CD14-positive monocyte (primary cell): Measurements from ENCODE around the gene CNOT4. TPM values are rescaled to one million over a fixed set of nuclear protein-coding genes. Genes with fewer than 3 reads are reported as not detected.

Source experiments
- DNase-seq, 3 donors: peaks; one replicate each; pipeline ENCODE4 v3.0.0-alpha.2; 2011 to 2022
- H2AFZ ChIP-seq: 2 replicates; pipeline ENCODE4 v1.6.0; 2012; ENCODE audit warnings: mild to moderate bottlenecking, low read depth, low read length, inconsistent platforms; ENCODE audit not compliant: insufficient read depth, poor library complexity, severe bottlenecking
- H3K27ac ChIP-seq, 2 donors: 1 replicate in 1 of 2; 2 replicates in 1 of 2; pipeline ENCODE4 v1.5.1; 2012 to 2013; ENCODE audit warnings: low read length in 2 of 2, control low read depth in 1 of 2, inconsistent platforms in 1 of 2, low read depth in 1 of 2, mild to moderate bottlenecking in 1 of 2
- H3K27me3 ChIP-seq, 2 donors: one replicate each; pipeline versions ENCODE4 v1.6.0 to v1.6.1; 2011 to 2013; ENCODE audit warnings: low read length in 2 of 2; ENCODE audit not compliant: control insufficient read depth in 2 of 2, insufficient read depth in 2 of 2
- H3K36me3 ChIP-seq, 2 donors: replicated peaks in 1 of 2; 1 replicate in 1 of 2; 2 replicates in 1 of 2; pipeline versions ENCODE4 v1.5.1 to v1.6.1; 2012 to 2013; ENCODE audit warnings: low read length in 2 of 2, control low read depth in 1 of 2, inconsistent platforms in 1 of 2, mild to moderate bottlenecking in 1 of 2; ENCODE audit not compliant: insufficient read depth in 2 of 2, control insufficient read depth in 1 of 2
- H3K4me1 ChIP-seq, 2 donors: 1 replicate in 1 of 2; 2 replicates in 1 of 2; pipeline versions ENCODE4 v1.5.1 to v1.6.1; 2012 to 2013; ENCODE audit warnings: low read length in 2 of 2, control low read depth in 1 of 2, inconsistent platforms in 1 of 2, mild to moderate bottlenecking in 1 of 2, moderate library complexity in 1 of 2; ENCODE audit not compliant: insufficient read depth in 2 of 2, control insufficient read depth in 1 of 2
- H3K4me2 ChIP-seq: replicated peaks from 2 replicates; pipeline ENCODE3; 2012; ENCODE audit warnings: low read length, moderate library complexity, mild to moderate bottlenecking; ENCODE audit not compliant: poor library complexity, severe bottlenecking; ENCODE audit errors: extremely low read depth
- H3K4me3 ChIP-seq, 3 experiments: fragments of 200-600 bp in 1 of 3; sonication (generic) in 1 of 3; replicated peaks in 1 of 3; 1 replicate in 2 of 3; 2 replicates in 1 of 3; pipeline ENCODE4 v1.5.1; 2011 to 2013; ENCODE audit warnings: low read length in 3 of 3, mild to moderate bottlenecking in 3 of 3, control low read depth in 2 of 3, low read depth in 2 of 3, inconsistent platforms in 1 of 3, moderate library complexity in 1 of 3
- H3K79me2 ChIP-seq: 2 replicates; pipeline ENCODE4 v1.6.0; 2012; ENCODE audit warnings: mild to moderate bottlenecking, control low read depth, inconsistent platforms, low read length, moderate library complexity; ENCODE audit not compliant: insufficient read depth
- H3K9ac ChIP-seq: 2 replicates; pipeline ENCODE4 v1.6.0; 2017; ENCODE audit warnings: low read length, mild to moderate bottlenecking; ENCODE audit not compliant: insufficient read depth, poor library complexity, severe bottlenecking
- H3K9me3 ChIP-seq, 2 donors: replicated peaks in 1 of 2; 1 replicate in 1 of 2; 2 replicates in 1 of 2; pipeline versions ENCODE4 v1.5.1 to v1.6.1; 2012 to 2013; ENCODE audit warnings: low read length in 2 of 2, control low read depth in 1 of 2; ENCODE audit not compliant: control insufficient read depth in 1 of 2, insufficient read depth in 1 of 2
- H4K20me1 ChIP-seq: 2 replicates; pipeline ENCODE4 v1.6.0; 2012; ENCODE audit warnings: mild to moderate bottlenecking, low read length, control low read depth, moderate library complexity; ENCODE audit not compliant: insufficient read depth
- H3K27ac Mint-ChIP-seq, 7 donors: one replicate each; pipeline ENCODE4 v1.8.0; 2020; ENCODE audit warnings: mild to moderate bottlenecking in 7 of 7, mixed read lengths in 7 of 7, moderate library complexity in 6 of 7, inconsistent platforms in 2 of 7
- H3K27me3 Mint-ChIP-seq, 3 donors: one replicate each; pipeline ENCODE4 v1.8.0; 2021 to 2022; ENCODE audit warnings: low read depth in 3 of 3, mild to moderate bottlenecking in 3 of 3, mixed read lengths in 3 of 3, moderate library complexity in 3 of 3, inconsistent platforms in 1 of 3
- H3K36me3 Mint-ChIP-seq, 2 donors: one replicate each; pipeline ENCODE4 v1.8.0; 2020; ENCODE audit warnings: mixed read lengths in 2 of 2, inconsistent platforms in 1 of 2, mild to moderate bottlenecking in 1 of 2
- H3K4me1 Mint-ChIP-seq: one replicate; pipeline ENCODE4 v1.8.0; 2020; ENCODE audit warnings: mild to moderate bottlenecking, mixed read lengths
- H3K4me3 Mint-ChIP-seq, 2 donors: one replicate each; pipeline ENCODE4 v1.8.0; 2020; ENCODE audit warnings: mild to moderate bottlenecking in 2 of 2, mixed read lengths in 2 of 2, moderate library complexity in 1 of 2
- H3K9me3 Mint-ChIP-seq, 7 donors: one replicate each; pipeline ENCODE4 v1.8.0; 2020 to 2022; ENCODE audit warnings: mixed read lengths in 7 of 7, mild to moderate bottlenecking in 6 of 7, moderate library complexity in 6 of 7, inconsistent platforms in 2 of 7
- WGBS: methylation state at CpG from one replicate; pipeline ENCODE4 v1.1.5; 2013; ENCODE audit warnings: missing lambda C conversion rate; ENCODE audit not compliant: insufficient coverage; 5-methylcytosine and 5-hydroxymethylcytosine counted together
- intact Hi-C, 2 donors: fragments of 100-400 bp; cut with micrococcal nuclease; formaldehyde crosslinking; loops; one replicate each; pipeline versions ENCODE4 v1.15.0 to v1.15.1; 2023
- polyA plus RNA-seq, 3 donors: library from polyadenylated mRNA; depleted of rRNA in 1 of 3; unstranded in 2 of 3; stranded (reverse) in 1 of 3; fragments of 300-500 nt in 2 of 3; fragments of >200 nt in 1 of 3; fragmentation: Illumina TruSeq in 2 of 3; gene quantifications; 1 replicate in 2 of 3; 2 replicates in 1 of 3; pipeline ENCODE4 v1.2.3, GENCODE V29; 2012 to 2021
- TF ChIP-seq, protein P1 (sequence below): fragments of 200-600 bp; IDR thresholded peaks from one replicate; pipeline ENCODE4 v1.8.0; 2022; ENCODE audit warnings: antibody characterized with exemption, mild to moderate bottlenecking

CNOT4 gene
- polyA plus RNA-seq, 3 donors: 4.3 to 7.9 (median 6.3) TPM

- Histone ChIP-seq H4K20me1 (no peaks in the 10 kb centered on the region), H3K4me3 (no peak overlapping the region), H3K27ac (no peak overlapping the region), H3K79me2 (no peaks in the 10 kb centered on the region), H2AFZ (no peak overlapping the region), H3K4me1 (no peaks in the 10 kb centered on the region), H3K27me3 (no peaks in the 10 kb centered on the region), H3K9me3 (no peaks in the 10 kb centered on the region), H3K36me3 (no peaks in the 10 kb centered on the region), H3K9ac (no peak overlapping the region), H3K4me2 (no peak overlapping the region)
- no peaks in the 10 kb centered on the region for H3K36me3 Mint-ChIP-seq
- TF ChIP-seq, protein P1, sequence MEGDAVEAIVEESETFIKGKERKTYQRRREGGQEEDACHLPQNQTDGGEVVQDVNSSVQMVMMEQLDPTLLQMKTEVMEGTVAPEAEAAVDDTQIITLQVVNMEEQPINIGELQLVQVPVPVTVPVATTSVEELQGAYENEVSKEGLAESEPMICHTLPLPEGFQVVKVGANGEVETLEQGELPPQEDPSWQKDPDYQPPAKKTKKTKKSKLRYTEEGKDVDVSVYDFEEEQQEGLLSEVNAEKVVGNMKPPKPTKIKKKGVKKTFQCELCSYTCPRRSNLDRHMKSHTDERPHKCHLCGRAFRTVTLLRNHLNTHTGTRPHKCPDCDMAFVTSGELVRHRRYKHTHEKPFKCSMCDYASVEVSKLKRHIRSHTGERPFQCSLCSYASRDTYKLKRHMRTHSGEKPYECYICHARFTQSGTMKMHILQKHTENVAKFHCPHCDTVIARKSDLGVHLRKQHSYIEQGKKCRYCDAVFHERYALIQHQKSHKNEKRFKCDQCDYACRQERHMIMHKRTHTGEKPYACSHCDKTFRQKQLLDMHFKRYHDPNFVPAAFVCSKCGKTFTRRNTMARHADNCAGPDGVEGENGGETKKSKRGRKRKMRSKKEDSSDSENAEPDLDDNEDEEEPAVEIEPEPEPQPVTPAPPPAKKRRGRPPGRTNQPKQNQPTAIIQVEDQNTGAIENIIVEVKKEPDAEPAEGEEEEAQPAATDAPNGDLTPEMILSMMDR: no peak
- peaks cover 0 to 2% (median 0%) of the 10 kb centered on the region in 3 donors for H3K27me3 Mint-ChIP-seq
- no peak for DNase-seq
- intact Hi-C loops: no loop called here
- peaks cover 3% of the 10 kb centered on the region for H3K4me1 Mint-ChIP-seq
- 100% methylated on average over 1 of the region's 1 CpG for WGBS
- H3K9me3 Mint-ChIP-seq: peaks cover 0 to 1% (median 0%) of the 10 kb centered on the region in 7 donors
- no peak overlapping the region for H3K4me3 Mint-ChIP-seq
- no peak overlapping the region for H3K27ac Mint-ChIP-seq
These were observed 160.2 kb downstream of the CNOT4 start for GRCh38 chr7:135349746-135350145.

DNA sequence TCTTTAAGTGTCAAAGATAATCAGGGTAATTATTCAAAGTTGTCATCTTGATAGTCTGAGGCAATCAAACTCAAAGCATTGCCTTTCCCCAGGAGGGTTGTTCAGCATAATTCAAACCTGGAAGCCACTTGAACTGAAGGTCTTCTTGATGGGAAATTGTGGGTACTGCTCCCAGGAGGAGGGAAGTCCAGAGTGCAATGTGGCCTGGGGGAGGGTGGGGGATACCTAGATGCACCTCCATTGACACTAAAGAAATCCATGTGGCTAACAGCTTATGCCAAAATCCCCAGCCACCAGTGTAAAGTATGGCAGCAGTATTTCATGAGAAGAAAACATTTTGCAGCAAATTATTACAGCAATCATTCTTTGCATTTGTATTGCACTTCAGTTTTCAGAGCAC lies 161.4 kb downstream of the CNOT4 start:
- H3K36me3 Mint-ChIP-seq: no peaks in the 10 kb centered on the region
- H3K79me2 ChIP-seq: no peaks in the 10 kb centered on the region
- no peak overlapping the region for H2AFZ ChIP-seq
- H3K9ac ChIP-seq: no peak overlapping the region
- no peaks in the 10 kb centered on the region for H3K4me1 ChIP-seq
- H3K36me3 ChIP-seq: no peaks in the 10 kb centered on the region
- no peak overlapping the region for H3K27ac Mint-ChIP-seq
- no peaks in the 10 kb centered on the region for H3K27me3 ChIP-seq
- TF ChIP-seq, protein P1: no peak
- H3K4me1 Mint-ChIP-seq: no peaks in the 10 kb centered on the region
- no peak overlapping the region for H3K27ac ChIP-seq
- DNase-seq: no peak
- H3K9me3 ChIP-seq: no peaks in the 10 kb centered on the region
- H4K20me1 ChIP-seq: no peaks in the 10 kb centered on the region
- H3K4me3 Mint-ChIP-seq: no peak overlapping the region
- H3K4me2 ChIP-seq: no peak overlapping the region
- H3K9me3 Mint-ChIP-seq: no peaks in the 10 kb centered on the region
- no peak overlapping the region for H3K4me3 ChIP-seq
- peaks cover 1 to 4% (median 2%) of the 10 kb centered on the region in 3 donors for H3K27me3 Mint-ChIP-seq
- intact Hi-C loops: no loop called here
